ENCODE results near the gene LETM1. TPM values are rescaled to one million over a fixed set of nuclear protein-coding genes. Genes with fewer than 3 reads are reported as not detected.

The LETM1 gene
- total and polyA plus RNA-seq, 2 experiments from 2014 or later: 23.3 to 68.9 TPM

- TF ChIP-seq ZNF462 (CRISPR knock-in tag; IDR thresholded peaks at IDR 0.05) (no peak), EZH2 (IDR thresholded peaks at IDR 0.05; ENCODE audit: low read depth, unreplicated experiment) (no peak), ETS1 (IDR thresholded peaks at IDR 0.05) (no peak), ZNF114 (CRISPR knock-in tag; IDR thresholded peaks at IDR 0.05) (no peak), CTCF (conservative IDR thresholded peaks at IDR 0.05; ENCODE audit: low read depth in 2 of 2) (no peak), JUNB (IDR thresholded peaks at IDR 0.05; ENCODE audit: unreplicated experiment) (no peak), NANOG (IDR thresholded peaks at IDR 0.05; ENCODE audit: borderline replicate concordance) (no peak)
Measured at GRCh38 chr4:1826531-1827350, 29.2 kb downstream of the LETM1 start (continued).

Data from GM23338 (cell line).